Loucy (cell line): Measurements from ENCODE around the gene OOSP4B.

Experiments
- H2AFZ ChIP-seq: fragments of 200-600 bp; sonication (generic); 2 replicates; pipeline ENCODE4 v1.6.0; 2016; ENCODE audit warnings: antibody characterized with exemption, mild to moderate bottlenecking, low read length, moderate library complexity
- H3F3A ChIP-seq: fragments of 200-600 bp; 2 replicates; pipeline ENCODE4 v1.6.0; 2016; ENCODE audit warnings: antibody characterized with exemption, low read depth, mild to moderate bottlenecking
- H3K27me3 ChIP-seq: fragments of 200-600 bp; sonication (generic); 2 replicates; pipeline ENCODE4 v1.6.1; 2014; ENCODE audit warnings: low read length, mild to moderate bottlenecking; ENCODE audit not compliant: insufficient read depth, poor library complexity, severe bottlenecking
- H3K36me3 ChIP-seq: fragments of 200-600 bp; sonication (generic); 2 replicates; pipeline ENCODE4 v1.6.1; 2016; ENCODE audit warnings: low read length; ENCODE audit not compliant: insufficient read depth
- H3K4me1 ChIP-seq: fragments of 200-600 bp; sonication (generic); 2 replicates; pipeline ENCODE4 v1.5.1; 2014; ENCODE audit warnings: low read length, mild to moderate bottlenecking; ENCODE audit not compliant: insufficient read depth, poor library complexity, severe bottlenecking
- H3K4me2 ChIP-seq: fragments of 200-600 bp; sonication (generic); 2 replicates; pipeline ENCODE4 v1.6.0; 2014; ENCODE audit warnings: antibody characterized with exemption, low read length, low read depth, mild to moderate bottlenecking; ENCODE audit not compliant: poor library complexity, severe bottlenecking
- H3K4me3 ChIP-seq: fragments of 200-600 bp; sonication (generic); 2 replicates; pipeline ENCODE4 v1.5.1; 2014; ENCODE audit warnings: low read length, mild to moderate bottlenecking, mixed read lengths; ENCODE audit not compliant: poor library complexity, severe bottlenecking
- H3K79me2 ChIP-seq: fragments of 200-600 bp; sonication (generic); 2 replicates; pipeline ENCODE4 v1.6.1; 2014; ENCODE audit warnings: low read length; ENCODE audit not compliant: insufficient read depth
- H3K9ac ChIP-seq: fragments of 200-600 bp; sonication (generic); 2 replicates; pipeline ENCODE4 v1.6.0; 2014; ENCODE audit warnings: mild to moderate bottlenecking, low read depth, low read length, moderate library complexity; ENCODE audit not compliant: poor library complexity, severe bottlenecking
- H3K9me2 ChIP-seq: fragments of 200-600 bp; sonication (generic); replicated peaks from 2 replicates; pipeline ENCODE4 v1.6.1; 2016; ENCODE audit warnings: low read depth, low read length, mixed read lengths
- H3K9me3 ChIP-seq: fragments of 200-600 bp; sonication (generic); 2 replicates; pipeline ENCODE4 v1.6.1; 2014; ENCODE audit warnings: mild to moderate bottlenecking, antibody characterized with exemption, low read length, low read depth; ENCODE audit not compliant: insufficient read depth
- H4K20me1 ChIP-seq: fragments of 200-600 bp; sonication (generic); 2 replicates; pipeline ENCODE4 v1.6.0; 2014; ENCODE audit warnings: antibody characterized with exemption, low read length, mild to moderate bottlenecking; ENCODE audit not compliant: insufficient read depth, poor library complexity, severe bottlenecking
- EZH2phosphoT487 ChIP-seq: fragments of 200-600 bp; IDR thresholded peaks from 2 replicates; pipeline ENCODE4 v1.6.1; 2018; ENCODE audit warnings: antibody characterized with exemption, mild to moderate bottlenecking, moderate library complexity, borderline replicate concordance
- TF ChIP-seq, protein P1 (sequence below): fragments of 200-600 bp; sonication (generic); conservative IDR thresholded peaks from 2 replicates; pipeline ENCODE4 v1.5.1; 2014; ENCODE audit warnings: mild to moderate bottlenecking, antibody characterized with exemption, low read length

Gene OOSP4B

GRCh38 chr11:59984368-59984767 lies 32.6 kb upstream of the OOSP4B start:
- no peak overlapping the region for H2AFZ ChIP-seq
- H3K9me3 ChIP-seq, result no peaks in the 10 kb centered on the region
- H3K4me2 ChIP-seq, result no peak overlapping the region
- H3K9ac ChIP-seq, result no peak overlapping the region
- no peaks in the 10 kb centered on the region for H3K36me3 ChIP-seq
- H3K27me3 ChIP-seq, result no peaks in the 10 kb centered on the region
- no peaks in the 10 kb centered on the region for H4K20me1 ChIP-seq
- H3K79me2 ChIP-seq, result no peaks in the 10 kb centered on the region
- TF ChIP-seq, protein P1, sequence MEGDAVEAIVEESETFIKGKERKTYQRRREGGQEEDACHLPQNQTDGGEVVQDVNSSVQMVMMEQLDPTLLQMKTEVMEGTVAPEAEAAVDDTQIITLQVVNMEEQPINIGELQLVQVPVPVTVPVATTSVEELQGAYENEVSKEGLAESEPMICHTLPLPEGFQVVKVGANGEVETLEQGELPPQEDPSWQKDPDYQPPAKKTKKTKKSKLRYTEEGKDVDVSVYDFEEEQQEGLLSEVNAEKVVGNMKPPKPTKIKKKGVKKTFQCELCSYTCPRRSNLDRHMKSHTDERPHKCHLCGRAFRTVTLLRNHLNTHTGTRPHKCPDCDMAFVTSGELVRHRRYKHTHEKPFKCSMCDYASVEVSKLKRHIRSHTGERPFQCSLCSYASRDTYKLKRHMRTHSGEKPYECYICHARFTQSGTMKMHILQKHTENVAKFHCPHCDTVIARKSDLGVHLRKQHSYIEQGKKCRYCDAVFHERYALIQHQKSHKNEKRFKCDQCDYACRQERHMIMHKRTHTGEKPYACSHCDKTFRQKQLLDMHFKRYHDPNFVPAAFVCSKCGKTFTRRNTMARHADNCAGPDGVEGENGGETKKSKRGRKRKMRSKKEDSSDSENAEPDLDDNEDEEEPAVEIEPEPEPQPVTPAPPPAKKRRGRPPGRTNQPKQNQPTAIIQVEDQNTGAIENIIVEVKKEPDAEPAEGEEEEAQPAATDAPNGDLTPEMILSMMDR, result no peak
- no peak for TF ChIP-seq EZH2phosphoT487
- no peaks in the 10 kb centered on the region for H3K4me1 ChIP-seq
- H3F3A ChIP-seq, result no peaks in the 10 kb centered on the region
- no peaks in the 10 kb centered on the region for H3K9me2 ChIP-seq
- H3K4me3 ChIP-seq, result no peak overlapping the region

- Histone ChIP-seq H2AFZ (no peak overlapping the region), H3F3A (no peaks in the 10 kb centered on the region), H3K27me3 (no peaks in the 10 kb centered on the region), H3K9me2 (no peaks in the 10 kb centered on the region), H3K9ac (no peak overlapping the region), H3K4me2 (no peak overlapping the region), H3K4me3 (no peak overlapping the region), H3K79me2 (no peaks in the 10 kb centered on the region), H3K4me1 (peaks cover 6% of the 10 kb centered on the region), H3K9me3 (peaks cover 11% of the 10 kb centered on the region; the same call in 1 of the 2 replicates), H3K36me3 (no peaks in the 10 kb centered on the region), H4K20me1 (no peaks in the 10 kb centered on the region)
- TF ChIP-seq EZH2phosphoT487, result no peak
- TF ChIP-seq, protein P1, result no peak
Measured at GRCh38 chr11:59990421-59990820, 26.6 kb upstream of the OOSP4B start.

DNA sequence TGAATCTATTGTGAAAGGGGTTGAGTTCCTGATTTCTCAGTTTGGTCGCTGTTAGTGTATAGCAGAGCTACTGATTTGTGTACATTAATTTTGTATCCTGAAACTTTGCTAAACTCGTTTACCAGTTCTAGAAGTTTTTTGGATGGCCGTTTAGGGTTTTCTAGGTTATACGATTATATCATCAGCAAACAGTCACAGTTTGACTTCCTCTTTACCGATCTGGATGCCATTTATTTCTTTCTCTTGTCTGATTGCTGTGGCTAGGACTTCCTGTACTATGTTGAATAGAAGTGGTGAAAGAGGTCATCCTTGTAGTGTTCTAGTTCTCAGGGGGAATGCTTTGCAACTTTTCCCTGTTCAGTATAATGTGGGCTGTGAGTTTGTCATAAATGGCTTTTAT lies 24.6 kb upstream of the OOSP4B start:
- H3K79me2 ChIP-seq, result no peaks in the 10 kb centered on the region

More for the DNA sequence above, 24.6 kb upstream of the OOSP4B start:
- Histone ChIP-seq H2AFZ (no peak overlapping the region), H3K4me2 (no peak overlapping the region), H3K9me3 (peaks cover 11% of the 10 kb centered on the region; the same call in 1 of the 2 replicates), H3F3A (no peaks in the 10 kb centered on the region), H3K9me2 (no peaks in the 10 kb centered on the region), H3K27me3 (no peaks in the 10 kb centered on the region), H3K4me3 (no peak overlapping the region), H3K9ac (no peak overlapping the region), H3K4me1 (peaks cover 6% of the 10 kb centered on the region), H4K20me1 (no peaks in the 10 kb centered on the region), H3K36me3 (no peaks in the 10 kb centered on the region)
- TF ChIP-seq, protein P1, result no peak
- TF ChIP-seq EZH2phosphoT487, result no peak
